ENCODE results near the gene RAVER1.

RAVER1 gene

DNA sequence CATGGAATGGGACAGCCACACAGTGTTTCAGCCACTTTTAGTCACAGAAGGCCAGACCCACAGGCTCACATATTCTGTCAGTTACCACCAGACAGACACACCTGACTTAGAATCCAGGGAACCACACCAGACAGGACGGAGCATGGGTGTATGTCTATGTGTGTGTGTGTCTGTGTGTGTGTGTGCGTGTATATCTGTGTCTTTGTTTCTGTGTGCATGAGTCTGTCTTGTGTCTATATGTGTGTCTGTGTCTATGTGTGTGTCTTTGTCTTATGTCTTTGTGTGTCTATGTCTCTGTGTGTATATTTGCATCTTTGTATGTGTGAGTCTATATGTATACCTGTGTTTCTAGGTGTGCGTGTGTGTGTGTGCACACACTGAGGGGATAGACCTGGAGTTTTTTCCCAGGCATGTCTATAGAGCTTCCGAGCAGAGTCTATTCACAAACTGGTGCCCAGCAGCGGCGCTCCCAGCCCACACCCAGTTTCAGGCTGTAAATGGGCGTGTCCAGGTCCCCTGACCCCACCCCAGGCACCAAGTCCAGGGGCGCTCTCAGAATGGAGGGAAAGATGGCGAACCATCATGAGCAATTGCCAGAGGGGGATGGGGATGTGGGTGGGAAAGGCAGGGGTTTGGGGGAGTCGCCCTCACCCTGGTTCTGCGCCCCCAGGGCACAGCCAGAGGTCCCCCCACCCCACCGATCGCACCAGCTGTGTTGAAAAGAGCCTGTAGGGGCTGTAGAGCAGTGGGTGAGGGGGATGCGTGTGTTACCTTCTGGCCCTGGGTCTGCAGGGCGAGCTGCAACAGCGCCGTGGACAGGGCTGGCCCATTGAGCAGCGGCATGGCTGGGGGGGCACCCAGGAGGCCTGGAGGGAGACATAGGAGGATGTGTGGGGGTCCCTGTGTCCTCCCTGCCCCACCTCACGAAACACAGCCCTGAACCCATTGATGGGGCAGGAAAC, 11.2 kb downstream of the RAVER1 start:
- DNase-seq (ENCODE audit: low read depth in 2 of 2): no peak
- H3K4me3 ChIP-seq (replicated peaks in 1 of 2; ENCODE audit: low read depth in 2 of 2, low read length in 2 of 2): no peak overlapping the region
- TF ChIP-seq CTCF (IDR thresholded peaks at IDR 0.05; ENCODE audit: low read depth, low read length): no peak

DNA sequence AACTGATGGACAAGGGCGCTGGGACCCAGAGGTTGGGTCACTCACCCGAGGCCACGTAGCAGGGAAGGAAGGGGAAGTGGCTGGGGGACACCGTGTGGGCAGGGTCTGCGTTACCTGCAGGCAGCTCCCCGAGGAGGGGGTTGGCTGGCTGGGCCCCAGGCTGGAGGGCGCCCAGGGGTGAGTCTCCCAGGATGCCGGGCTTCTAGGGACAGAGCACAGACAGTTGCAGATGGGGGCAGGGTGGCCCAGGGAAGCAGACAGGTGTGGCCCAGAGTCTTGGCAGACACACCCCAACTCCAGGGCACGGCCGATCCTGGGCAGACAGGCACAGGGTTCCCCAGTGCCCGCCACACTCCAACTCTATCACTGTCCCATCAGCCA, 11.9 kb downstream of the RAVER1 start:
- H3K4me3 ChIP-seq (replicated peaks in 1 of 2; ENCODE audit: low read depth in 2 of 2, low read length in 2 of 2): no peak overlapping the region
- no peak for TF ChIP-seq CTCF (IDR thresholded peaks at IDR 0.05; ENCODE audit: low read depth, low read length)
- no peak for DNase-seq (ENCODE audit: low read depth in 2 of 2)

DNA sequence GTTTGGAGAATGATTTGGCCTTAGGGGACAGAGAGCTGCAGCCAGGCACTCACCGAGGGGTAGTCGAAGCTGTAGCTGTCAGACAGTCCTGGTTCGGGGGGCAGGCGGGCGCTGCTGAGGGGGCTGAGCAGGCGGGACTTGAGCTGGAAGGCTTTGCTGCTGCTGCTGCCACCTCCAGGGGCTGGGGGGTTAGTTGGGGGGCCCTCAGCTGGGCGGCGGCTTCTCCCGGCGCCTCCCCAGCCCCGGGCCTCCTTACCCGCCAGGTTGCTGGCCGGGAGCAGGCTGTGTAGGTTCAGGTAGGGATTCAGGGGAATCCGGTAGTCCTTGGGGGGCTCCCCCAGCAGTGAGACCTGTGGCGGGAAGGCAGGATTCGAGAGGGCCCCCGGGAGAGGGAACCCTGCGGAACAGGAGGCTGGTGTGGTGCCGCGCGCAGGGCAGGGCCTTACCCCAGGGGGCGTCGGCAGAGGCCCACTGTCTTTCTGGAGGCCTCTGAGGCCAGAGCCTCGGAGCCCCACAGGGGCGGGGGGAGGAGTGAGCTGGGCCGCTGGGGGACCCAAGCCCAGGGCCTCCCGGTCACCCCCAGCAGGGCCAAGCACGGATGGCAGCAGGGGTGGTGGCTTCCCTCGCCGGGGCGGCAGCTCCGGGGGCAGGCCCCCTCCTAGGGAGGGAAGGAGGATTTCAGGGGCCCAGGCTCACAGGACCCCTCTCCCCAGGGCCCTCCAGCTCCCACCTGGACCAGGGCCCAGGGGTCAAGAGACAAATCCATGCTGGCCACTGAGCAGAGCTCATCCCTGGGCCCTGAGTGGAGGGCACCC, 12.5 kb downstream of the RAVER1 start:
- no peak for TF ChIP-seq CTCF (IDR thresholded peaks at IDR 0.05; ENCODE audit: low read depth, low read length)
- H3K4me3 ChIP-seq (replicated peaks in 1 of 2; ENCODE audit: low read depth in 2 of 2, low read length in 2 of 2): no peak overlapping the region

DNA sequence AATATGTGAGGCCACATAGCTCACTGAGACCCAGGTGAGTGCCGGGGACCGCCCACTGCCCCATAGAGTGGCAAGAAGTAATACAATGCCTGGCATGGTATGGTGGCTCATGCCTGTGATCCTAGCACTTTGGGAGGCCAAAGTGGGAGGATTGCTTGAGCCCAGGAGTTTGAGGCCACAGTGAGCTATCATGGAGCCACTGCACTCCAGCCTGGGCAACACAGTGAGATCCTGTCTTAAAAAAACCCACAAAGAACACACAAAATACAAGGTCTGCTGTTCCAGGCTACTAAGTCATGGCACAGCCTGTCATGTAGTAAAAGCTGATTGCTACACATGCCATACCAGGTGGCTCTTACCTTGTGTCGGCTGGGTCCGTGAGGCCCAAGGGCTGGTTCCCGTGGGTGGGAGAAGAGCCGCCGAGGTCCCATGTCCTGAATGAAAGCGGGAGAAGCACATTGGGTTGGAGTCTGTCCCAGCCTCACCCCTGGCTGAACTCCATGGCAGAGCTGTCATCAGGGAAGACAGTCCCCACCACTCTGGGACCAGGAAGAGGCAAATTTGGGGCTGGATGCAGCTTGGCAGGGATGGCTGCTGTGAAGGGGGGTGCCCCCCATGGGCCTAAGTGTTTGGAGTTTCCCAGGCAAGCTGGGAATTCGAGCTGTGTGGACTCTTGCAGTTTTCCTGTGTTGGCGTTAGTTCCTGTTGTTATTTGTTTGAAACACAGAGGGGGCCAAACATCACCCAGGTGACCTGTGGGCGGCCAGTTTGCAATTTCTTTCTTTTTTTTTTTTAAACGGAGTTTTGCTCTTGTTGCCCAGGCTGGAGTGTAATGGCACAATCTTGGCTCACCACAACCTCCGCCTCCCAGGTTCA, 14.3 kb downstream of the RAVER1 start:
- TF ChIP-seq CTCF (IDR thresholded peaks at IDR 0.05; ENCODE audit: low read depth, low read length): no peak
- no peak overlapping the region for H3K4me3 ChIP-seq (replicated peaks in 1 of 2; ENCODE audit: low read depth in 2 of 2, low read length in 2 of 2)
- no peak for DNase-seq (ENCODE audit: low read depth in 2 of 2)

More for the DNA sequence above, 12.5 kb downstream of the RAVER1 start:
- no peak for DNase-seq (ENCODE audit: low read depth in 2 of 2)

DNA sequence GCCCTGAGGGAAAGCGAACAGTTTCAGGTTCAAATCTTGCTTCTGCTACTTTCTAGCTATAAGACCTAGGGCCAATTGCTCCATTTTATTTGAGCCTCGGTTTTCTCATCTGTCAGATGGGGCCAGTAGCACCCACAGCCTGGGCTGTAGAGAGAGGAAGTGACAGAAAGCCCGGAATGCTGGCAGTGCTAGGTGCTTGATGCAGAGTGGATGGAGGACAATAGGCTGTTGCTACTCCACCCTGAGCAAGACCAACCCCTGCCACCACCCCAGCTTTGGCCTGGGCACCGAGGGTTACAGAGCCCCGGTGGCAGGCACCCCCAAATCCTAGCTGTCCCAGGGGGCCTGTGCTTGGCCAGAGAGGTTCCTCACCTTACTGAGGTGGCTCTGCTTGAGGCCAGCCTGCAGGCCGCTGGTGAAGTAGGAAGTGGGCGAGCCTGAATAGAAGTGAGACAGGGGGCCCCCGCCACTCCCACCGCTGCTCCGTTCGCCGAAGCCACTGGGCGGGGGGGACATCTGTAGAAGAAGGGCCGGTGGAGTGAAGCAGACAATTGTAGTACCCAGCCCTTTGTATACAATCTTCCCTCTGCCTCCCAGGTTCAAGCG, 15.4 kb downstream of the RAVER1 start:
- H3K4me3 ChIP-seq (replicated peaks in 1 of 2; ENCODE audit: low read depth in 2 of 2, low read length in 2 of 2): no peak overlapping the region
- DNase-seq (ENCODE audit: low read depth in 2 of 2): no peak
- TF ChIP-seq CTCF (IDR thresholded peaks at IDR 0.05; ENCODE audit: low read depth, low read length): no peak

All from cardiac fibroblast (primary cell).